GM21825 (cell line): ENCODE data around the gene NADK2.
A peak's percentile ranks its signal among the peaks of the same experiment; 100 is the strongest.

ENCODE experiments used
- ATAC-seq: cut with Tn5 transposase; IDR thresholded peaks from one replicate; pipeline ENCODE4 v1.9.1; 2021; ENCODE audit warnings: mild to moderate bottlenecking, moderate library complexity; ENCODE audit not compliant: unreplicated experiment

The NADK2 gene

DNA sequence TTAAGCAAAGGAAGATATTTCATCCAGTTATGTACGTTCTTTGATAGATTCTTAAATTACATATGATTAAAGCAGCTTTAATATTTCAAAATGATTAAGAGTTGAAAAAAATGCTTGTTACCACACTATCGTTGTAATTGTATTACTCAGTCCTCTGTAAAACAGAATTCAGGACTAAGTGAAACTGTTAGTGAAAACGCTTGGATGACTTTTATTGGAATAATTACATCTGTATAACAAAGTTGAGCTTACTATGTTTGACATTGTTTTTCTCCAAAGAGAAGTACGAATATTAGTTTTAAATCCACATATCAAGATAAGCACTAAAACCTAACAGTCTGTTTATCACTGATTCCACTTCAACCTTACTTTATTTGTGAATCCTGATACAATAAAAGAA lies 8.7 kb upstream of the NADK2 start:
- ATAC-seq: no peak

DNA sequence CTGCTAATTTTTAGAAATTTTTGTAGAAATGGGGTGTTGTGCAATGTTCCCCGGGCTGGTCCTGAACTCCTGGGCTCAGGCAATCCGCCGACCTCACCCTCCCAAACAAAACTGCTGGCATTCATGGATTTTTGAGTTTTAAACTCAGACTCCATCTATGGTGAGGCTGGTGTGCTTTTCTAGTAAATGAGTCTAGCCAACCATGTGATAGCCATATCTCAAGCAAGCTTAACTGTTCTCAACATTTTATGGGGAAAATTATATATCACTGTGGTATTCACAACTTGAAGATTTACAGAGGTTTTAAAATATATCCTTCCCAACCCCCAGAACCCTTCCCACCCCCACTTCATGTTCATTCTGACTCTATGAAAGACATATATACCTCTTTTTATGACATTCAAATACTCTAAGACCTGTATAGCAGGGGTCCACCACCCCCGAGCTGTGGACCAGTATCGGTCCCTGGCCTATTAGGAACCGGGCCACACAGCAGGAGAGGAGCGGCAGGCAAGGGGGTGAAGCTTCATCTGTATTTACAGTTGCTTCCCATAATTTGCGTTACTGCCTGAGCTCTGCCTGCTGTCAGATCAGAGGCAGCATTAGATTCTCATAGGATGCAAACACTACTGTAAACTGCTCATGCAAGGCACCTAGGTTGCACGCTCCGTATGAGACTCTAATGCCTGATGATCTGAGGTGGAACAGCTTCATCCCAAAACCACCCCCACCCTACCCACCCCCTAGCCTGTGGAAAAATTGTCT lies 4.5 kb upstream of the NADK2 start:
- no peak for ATAC-seq

DNA sequence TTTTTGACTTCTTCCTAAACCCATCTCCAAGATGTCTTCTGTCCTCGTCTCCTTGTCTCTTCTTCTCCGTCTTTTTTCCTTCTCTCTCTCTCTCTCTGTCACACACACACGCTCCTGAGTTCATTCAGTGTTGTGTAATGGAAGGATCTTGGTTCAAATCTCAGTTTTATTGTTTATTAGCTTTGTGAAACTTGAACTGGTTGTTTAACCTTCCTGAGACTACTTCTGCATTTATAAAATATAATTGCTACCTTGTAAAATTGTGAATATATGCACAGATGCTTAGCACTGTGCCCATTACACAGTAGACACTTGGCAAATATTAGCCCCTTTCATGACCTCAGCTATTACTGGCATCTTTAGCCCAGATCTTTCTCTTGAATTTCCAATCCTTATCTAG lies 2.4 kb upstream of the NADK2 start:
- ATAC-seq: no peak

DNA sequence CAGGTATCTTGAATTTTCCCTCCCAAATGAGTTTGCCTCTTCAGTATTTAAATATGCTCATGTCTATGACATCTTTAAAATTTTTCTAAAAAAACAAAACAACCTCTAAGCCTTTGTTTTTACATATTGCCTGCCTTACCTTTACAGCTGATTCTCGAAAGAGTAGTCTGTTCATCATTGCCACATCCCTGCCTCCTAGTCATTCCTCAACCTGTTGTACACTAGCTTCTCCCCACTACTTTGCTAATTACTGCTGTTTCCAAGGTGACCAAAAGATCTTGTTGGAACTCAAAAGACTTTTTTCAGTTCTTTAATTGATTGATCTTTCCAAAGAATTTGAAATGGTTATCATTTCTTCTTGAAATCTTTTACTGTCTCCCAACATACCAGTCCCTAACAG lies 1.9 kb upstream of the NADK2 start:
- ATAC-seq: no peak

DNA sequence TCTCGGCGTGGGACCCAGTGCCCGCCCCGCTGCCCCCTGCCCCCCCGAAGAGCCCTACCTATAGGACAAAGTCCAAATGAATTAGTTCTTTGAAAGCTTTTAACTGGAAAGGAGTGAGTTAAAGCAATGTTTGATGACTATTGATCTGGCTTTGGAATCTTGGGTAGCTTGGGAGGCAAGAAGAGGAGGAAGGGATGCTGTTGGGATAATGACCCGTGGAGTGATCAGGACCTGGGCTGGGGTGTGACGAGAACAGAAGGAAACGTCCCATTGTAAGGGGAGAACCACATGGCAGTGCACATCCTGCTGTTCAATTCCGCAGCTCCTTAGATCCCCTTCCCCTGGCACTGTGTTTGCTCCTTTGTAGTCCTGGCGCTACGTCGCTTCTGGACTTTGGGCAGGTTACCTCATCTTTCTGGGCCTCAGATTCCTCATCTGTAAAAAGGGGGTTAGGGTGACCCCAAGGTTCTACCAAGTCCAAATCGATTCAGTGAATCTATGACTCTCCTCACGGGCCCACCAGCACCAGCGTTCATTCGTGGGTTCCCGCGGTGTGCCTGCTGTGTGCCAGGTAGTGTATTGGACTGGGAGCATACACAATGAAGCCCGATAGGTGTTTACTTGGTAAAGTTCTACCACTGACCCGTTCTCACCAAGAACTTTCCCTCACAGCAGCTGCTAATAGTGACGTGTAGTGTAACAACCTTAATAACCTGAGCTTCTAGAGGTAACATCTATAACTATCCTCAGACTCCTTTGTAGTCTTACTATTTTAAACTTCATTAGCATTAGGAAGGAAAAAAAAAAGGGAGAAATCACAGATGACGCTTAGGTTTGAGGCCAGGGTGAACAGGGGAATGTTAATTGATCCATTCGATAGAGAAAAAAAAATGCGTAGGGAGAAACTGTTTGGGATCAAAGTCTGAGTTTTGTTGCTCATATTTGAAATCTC lies 1.1 kb upstream of the NADK2 start:
- ATAC-seq: no peak

DNA sequence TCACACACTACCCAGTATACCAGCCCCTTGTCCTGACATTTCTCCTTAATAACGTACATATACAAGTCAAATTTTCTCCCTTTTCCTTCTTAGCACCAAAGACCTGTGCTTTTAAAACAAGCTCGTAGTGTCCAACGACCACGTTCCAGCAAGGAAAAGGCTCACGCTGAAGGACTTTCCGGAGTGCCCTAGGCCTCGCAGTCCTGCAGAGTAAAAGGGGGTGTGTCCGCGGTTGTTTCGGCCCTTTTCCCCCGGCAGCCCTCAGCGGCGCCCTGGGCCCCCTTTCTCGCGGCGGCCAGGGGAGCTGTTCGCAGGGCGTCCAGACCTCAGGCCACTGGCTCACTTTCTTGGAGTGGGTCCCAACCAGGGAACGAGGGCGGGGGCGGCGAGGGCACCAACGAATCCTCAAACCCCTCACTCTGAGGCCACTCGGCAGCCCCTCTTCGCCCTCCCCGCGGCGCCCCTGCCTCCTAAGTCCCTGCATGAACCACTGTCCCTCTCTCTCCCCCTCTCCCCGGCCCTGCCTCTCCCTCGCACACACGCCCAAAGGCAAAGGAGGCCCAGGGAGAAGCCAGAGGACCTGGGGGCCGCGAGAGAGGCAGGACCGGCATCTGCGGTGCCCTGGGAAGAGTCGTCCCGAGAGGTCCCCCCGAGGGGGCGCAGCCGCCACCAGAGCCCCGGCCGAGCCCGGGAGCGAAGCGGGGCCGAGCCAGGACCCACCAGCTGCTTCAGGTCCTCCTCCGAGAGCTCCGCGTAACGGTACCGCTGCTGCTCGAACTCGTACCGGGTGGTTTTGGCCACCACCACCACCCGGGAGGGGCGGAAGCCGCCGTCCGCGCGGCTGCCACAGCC lies 720 bp downstream of the NADK2 start:
- ATAC-seq: peak; percentile 28

DNA sequence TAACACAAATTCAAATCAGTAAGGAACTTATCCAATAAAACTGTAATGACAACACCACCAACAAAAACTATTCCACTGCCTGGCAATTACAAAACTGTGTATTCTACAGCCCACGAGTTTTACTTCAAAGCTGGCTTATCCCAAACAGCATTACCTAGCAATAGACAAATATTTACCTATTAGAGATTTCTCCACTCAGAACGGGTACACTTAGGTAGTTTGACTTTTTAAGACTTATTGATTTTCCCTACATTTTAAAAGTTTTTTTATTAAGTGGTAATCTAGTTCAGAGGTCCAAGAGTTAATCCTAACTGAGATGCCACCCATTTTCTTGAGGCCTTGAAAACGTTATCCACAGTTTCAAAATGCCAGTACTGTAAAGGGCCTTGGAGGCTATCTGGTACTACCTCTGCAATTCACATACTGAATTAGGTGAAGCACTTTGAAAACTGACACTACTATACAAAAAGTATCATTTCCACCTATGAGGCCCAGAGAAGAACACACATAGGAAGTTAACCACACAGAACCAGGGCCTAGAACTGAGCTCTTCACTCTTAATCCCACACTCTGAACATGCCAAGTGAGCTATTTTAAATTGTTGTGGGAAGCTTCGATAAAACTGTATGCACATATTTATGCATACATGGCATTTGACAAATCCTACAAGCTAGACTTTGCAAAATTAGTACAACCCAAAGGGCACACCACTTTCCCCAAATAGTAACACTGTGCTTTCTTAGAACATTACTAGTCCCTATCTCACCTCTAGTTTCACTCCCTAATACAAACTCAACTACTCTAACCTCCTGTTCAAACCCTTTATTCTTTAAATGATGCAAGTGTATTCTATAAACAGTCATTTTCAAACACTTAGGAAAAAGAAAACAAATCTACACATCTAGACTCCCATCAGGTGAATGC lies 2.1 kb downstream of the NADK2 start:
- ATAC-seq: no peak

DNA sequence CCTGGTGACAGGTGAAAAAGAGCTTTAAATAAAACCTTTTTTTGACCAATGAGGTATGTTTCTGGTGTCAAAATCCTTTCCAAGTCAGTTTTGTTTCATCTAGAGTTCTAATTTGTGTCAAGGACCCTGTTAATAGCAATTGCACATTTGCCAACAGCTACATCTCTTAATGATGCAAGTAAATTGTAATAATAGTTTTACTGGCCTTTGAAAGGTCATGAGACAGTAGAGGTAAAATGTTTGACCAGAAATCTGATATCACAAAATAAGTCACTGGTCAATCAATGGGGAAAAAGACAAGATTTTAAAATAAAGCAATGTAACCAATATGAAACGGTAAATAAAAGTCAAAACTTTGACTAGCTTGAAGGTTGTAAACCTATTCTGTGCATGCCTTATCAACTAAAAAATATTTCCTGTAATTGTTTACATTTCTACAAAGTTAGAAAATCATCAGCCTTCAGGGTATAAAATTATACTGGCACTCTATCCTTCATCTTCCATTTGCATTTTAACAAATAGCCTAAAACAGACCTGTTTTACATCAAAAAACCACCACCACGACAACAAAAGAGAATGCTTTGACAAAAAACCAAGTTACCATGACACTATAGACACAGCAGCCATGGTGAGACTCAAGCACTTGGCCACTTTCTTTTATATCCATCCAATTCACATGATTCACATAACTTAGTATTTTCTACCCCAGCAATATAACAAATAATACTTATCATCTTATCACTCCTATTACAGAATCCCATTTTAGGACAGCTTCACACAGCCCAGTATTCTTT lies 3.0 kb downstream of the NADK2 start:
- no peak for ATAC-seq

DNA sequence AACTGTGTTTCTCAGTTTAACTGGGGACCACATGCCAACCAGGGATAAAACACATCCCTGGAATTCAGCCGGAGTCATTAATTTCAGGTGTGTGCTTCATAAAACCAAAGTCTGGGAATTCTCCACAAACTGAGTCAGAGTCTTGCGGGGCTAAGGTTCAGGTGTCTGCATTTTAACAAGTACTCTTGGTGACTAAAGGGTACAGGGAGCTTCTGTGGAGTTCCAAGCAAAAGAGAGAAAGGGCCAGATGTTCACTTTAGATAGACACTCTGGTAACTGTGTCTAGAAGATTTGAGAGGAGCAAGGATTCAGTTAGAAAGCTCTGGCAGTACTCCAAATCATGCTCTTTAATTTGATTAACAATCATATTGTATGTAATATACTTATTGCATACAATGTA lies 4.0 kb downstream of the NADK2 start:
- ATAC-seq: no peak

DNA sequence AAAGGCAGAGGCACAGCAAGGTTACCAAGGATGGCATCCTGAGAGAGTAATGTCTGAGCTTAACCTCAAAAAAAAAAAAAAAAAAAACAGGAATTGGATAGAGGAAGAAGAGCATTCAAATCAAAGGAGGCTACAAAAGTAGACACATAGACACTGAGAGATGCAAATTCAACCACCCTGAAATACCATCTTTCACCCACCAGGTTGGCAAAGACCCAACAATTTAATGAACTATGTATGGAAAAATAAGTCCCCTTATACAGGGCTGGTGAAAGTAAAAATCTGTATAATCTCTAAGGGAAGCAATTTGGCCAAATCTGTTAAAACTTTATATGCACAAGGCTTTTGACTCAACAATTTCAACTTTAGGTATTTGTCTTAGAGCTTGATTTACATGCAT lies 4.9 kb downstream of the NADK2 start:
- no peak for ATAC-seq

DNA sequence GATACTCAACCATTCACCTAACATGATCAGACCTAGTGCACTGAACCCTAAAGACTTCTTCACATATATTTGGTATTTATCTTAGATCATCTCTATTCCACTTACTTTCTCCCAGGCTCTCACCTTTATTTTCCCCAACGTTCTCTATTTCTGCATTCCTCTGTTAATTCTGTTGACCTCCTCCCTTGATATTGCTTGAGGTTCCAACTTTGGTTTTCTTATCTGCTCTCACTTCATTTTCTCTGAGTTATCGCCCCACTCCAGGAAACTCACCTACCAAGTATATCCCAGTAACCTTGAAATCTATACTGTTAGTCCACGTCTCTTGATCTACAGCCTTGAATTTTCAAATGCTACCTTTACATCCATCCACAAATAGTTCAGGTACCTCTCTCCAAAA lies 9.2 kb downstream of the NADK2 start:
- no peak for ATAC-seq

DNA sequence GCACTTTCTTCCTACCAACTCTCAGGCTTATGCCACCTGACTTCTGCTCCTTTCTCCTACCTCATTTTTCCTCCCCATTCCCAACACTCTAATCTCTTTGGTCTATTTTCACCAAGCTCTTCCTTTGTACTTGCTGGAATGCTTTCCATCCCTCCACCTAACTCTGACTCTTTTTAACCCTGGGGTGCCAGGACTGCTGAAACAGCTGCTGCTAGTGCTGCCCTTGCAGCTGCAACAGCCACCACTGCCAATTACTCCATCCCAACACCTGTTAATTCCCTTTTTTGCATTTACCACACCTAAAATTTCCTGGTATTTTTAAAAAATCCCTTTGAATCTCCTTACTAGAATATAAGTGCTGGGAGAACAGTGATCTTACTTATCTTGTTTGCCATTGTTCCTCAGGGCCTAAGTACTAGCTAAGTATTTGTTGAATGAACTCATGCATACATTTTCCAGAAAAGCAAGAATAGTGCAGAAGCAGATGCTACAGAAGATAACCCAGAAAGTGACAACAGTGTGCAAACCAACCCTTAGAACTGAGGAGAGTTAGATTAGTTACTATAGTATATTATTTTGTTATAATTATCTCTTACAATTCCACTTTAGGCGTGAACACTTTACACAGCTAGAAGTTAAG lies 11.5 kb downstream of the NADK2 start:
- ATAC-seq: no peak

DNA sequence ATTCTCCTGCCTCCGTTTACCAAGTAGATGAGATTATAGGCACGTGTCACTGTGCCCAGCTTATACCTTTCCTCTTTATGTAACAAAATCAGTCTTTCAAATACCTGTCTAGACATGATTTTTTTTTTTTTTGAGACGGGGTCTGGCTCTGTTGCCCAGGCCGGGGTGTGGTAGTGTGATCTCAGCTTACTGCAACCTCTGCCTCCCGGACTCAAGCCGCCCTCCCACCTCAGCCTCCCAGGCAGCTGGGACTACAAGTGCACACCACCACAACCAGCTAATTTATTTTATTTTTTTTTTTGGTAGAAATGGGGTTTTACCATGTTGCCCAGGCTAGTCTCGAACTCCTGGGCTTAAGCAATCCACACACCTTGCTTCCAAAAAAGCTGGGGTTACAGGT lies 13.2 kb downstream of the NADK2 start:
- no peak for ATAC-seq

DNA sequence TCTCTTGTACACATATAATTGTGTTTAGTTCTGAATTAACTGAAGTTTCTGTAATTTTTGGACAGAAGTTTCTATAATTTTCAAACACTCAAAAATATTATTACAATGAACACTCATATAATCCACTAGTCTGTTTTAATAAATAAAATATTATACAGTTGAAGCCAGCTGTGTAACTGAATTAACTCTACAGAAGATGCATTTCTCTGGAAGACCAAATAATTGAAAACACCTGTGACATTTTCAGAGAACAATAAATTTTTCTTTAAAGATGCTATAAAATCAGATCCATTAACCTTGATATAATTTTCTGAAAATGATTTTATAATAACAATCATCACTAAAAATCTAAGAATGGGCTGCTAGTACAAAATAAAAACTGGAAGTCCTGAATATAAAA lies 14.7 kb downstream of the NADK2 start:
- ATAC-seq: no peak

DNA sequence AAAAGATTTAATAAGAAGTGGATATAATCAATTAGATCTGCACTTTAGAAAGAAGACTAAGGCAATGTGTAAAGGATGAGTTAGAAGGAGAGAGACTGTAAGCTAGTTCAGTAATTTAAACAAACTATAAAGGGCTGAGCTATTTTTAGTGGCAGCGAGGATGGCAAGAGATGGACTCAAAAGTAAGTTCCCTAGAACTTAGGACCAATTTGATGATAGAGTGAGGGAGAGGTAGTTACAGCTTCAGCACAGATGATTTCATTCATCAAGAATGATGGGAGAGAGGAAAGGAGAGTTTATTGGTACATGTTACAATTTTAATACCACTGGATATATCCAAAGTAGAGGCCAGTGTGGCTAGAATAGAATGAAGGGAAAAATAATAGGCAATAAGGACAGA lies 19.1 kb downstream of the NADK2 start:
- no peak for ATAC-seq

DNA sequence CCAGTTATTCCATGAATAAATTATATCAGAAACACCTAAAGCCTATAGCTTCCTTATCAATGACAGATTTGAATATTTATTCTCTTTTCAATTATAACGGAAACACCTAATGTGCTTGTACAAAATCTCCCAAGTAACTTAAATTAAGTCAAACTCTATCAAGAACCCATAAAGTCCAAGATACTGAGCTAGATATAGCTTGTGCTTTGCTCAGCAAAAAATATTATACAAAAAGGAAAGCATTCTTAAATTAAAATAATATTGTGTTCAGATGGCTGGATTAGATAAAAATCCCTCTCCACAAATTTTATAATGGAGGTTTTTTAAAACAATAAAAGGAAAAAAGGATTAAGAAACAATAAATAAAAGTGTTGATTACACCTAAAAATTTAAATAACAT lies 23.7 kb downstream of the NADK2 start:
- ATAC-seq: no peak

DNA sequence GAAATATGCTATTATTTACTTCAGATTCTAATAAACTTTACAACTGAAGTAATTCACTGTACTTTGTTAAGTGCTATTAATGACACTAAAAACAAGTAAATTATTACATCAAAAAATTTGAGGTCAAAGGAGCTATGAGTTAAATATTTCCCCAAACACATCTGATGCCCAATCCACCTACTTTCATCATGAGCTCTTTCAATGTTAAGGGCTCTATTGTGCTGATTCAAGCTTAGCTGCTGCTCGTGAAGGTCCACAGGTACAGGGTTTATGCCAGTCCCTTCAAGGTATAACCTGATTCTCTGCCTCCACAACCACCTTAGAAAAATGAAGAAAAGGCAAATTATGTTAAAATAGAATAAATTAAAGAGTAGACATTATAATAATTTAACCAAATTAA lies 24.2 kb downstream of the NADK2 start:
- no peak for ATAC-seq

DNA sequence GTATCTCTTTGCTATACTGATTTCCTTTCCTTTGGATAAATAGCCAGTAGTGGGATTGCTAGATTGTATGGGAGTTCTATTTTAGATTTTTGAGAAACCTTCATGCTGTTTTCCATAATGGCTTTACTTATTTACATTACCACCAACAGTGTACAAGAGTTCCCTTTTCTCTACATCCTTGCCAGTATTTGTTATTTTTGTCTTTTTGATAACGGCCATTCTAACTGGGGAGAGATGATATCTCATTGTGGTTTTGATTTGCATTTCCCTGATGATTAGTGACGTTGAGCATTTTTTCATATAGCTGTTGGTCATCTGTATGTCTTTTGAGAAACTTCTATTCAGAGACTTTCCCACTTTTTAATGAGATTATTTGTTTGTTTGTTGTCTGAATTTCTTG lies 25.8 kb downstream of the NADK2 start:
- no peak for ATAC-seq

DNA sequence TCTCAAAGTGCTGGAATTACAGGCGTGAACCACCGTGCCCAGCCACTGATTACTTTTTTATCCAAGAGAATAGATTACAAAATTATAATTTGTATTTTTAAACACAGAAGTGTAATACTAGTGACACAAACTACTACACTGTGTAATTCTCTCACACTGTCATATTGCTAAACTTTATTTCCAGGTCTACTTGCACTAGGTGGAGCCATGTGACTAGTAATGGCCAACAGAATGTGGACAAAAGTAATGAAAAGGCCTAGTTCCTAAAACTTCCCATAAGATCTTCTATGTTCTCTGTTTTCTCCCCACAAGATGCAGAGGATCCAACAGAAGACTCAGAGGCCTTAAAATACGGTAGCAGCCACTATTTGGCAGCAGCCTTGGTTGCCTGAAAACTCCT lies 27.3 kb downstream of the NADK2 start:
- no peak for ATAC-seq
